GM19099 (cell line): ENCODE data around the gene DEF6.

Experiments
- POLR2A ChIP-seq: IDR thresholded peaks from 3 replicates; pipeline ENCODE4 v1.6.1; 2011; ENCODE audit warnings: low read depth; ENCODE audit not compliant: insufficient read length; ENCODE audit errors: extremely low read depth

The DEF6 gene

DNA sequence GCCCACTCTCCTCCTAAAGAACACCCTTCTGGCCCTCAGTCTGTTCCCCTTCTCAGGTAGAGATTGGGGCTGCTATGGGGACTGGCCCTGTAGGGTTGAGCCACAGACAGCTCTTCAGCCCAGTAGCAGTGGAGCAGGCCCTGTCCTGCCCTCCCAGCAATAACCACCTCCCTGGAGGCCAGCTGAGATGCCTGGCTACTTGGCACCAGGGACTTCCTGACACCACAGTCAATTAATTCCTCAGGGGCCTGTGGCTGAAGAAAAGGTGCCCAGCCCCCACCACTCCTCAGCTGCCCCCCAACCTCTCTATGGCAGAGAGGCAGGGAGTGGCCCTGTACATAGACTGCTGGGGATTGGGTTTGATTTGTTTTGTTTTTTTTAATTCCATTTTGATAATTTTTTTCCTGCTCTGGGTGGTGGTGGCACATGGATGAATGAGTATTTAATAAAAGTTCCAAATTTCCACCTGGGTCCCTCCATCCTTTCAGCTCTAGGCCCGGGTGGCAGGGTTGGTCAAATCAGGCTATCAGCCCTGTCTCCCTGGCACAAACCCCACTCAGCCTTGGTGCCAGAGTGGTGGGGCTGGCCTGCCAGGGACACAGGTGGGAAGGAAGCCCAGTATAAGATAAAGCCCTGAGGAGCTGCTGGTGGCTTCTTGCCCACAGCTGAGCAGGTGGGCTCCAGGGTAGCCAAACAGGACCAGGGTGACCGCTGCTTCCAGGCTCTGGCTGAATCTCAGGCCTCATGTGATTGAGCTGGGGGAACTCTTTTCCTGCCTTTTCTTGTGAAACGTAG is 1.9 kb upstream of the DEF6 start:
- TF ChIP-seq POLR2A = no peak

GRCh38 chr6:35296931-35297600 is 552 bp upstream of the DEF6 start:
- TF ChIP-seq POLR2A = no peak

DNA sequence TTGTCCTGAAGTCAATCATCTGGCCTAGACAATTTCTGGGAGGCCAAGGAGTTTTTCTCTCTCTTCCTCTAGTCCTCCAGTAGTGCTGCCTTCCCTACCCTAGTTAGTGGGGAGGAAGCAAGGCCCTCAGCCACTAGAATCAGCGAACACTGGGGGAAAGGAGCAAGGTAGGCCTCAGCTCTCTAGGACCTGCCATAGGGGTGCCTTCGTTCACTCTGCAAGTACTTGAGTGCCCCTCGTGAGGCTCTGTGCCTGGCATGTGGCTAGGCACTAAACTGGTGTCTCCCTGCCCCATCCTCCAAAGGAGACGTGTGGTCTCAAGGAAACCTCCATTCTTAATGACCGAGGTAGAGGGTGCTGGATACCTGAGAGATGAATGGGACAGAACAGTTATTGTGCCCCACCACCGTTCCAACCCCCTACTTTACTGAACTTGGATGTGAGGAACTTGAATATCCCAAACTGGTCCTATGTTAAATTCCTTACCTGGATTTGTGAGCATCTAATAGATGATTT is 1.1 kb downstream of the DEF6 start:
- TF ChIP-seq POLR2A = no peak

DNA sequence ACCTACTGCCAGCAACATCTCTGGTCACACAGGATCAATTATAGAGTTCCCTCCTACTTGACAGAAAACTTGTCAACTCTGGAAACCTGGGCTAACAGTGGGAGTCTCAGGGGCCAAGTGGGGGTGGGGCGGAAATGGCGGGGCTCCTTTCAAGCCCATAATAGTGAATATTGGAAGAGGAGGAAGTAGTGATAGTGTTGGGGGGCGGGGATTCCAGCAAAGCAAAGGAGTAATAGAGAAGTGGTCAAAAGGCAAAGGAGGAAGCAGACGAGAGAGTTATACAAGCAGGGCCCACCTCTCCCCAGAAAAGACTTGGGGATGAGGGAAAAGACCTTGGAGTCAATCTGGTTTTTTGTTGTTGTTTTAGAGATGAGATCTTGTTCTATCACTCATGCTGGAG is 2.1 kb downstream of the DEF6 start:
- no peak for TF ChIP-seq POLR2A

- no peak for TF ChIP-seq POLR2A
These were observed 3.2 kb downstream of the DEF6 start for GRCh38 chr6:35300848-35301247.

DNA sequence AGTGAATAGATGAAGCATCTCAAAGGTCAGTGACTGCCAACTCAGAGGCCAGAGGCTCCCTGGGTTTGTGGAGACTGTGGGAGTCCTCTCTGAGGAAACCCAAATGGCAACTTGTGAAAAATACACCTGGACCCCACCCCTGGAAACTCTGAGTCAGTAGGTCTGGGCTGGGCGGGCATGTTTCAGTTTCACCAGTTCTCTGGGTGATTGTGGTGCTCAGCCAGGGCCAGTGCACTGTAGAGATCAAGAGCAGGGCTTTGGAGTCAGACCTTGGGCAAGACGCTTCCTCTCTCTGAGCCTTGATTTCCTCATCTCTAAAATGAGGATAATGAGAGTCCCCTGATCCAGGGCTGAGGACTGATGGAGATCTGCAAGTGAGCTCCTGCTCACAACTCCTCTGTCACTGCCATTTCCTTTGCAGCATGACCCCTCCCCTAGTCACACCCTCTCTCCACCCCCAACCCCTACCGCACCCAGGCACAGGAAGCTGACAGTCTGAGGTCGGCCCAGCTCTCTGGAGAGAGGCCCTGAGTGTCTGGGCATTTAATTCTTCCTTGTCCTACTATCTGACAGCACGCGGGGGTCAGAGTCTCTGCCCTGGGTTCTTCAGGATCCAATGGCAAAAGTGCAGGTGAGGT is 5.1 kb downstream of the DEF6 start:
- TF ChIP-seq POLR2A = peak; percentile 73

DNA sequence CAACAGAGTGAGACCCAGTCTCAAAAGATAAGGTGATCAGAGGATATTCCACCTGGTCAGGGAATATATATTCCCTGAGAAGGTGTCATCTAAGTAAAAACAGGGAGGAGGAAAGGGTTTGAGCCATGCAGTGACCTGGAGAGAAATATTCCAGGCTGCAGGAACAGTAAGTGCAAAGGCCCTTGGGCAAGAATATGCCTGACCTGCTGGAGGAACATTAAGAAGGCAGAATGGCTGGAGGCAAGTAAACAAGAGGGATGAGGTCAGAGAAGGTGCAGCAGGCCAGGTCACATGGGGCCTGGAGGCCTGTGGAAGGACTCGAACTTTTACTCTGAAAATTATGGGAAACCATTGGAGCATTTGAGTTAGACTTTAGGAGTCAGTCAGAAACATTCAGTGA is 6.7 kb downstream of the DEF6 start:
- no peak for TF ChIP-seq POLR2A

DNA sequence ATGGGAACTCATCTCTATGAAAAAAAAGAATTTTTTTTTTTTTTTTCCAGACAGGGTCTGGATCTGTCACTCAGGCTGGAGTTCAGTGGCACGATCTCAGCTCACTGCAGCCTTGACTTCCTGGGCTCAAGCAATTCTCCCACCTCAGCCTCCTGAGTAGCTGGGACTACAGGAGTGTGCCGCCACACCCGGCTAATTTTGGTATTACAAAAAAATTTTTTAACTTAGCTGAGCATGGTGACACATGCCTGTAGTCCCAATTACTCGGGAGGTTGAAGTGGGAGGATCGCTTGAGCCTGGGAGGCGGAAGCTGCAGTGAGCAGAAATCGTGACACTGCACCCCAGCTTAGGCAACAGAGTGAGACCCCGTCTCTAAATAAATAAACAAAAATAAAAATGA is 7.5 kb downstream of the DEF6 start:
- TF ChIP-seq POLR2A = no peak

GRCh38 chr6:35309611-35310264 is 12.1 kb downstream of the DEF6 start:
- TF ChIP-seq POLR2A = no peak

DNA sequence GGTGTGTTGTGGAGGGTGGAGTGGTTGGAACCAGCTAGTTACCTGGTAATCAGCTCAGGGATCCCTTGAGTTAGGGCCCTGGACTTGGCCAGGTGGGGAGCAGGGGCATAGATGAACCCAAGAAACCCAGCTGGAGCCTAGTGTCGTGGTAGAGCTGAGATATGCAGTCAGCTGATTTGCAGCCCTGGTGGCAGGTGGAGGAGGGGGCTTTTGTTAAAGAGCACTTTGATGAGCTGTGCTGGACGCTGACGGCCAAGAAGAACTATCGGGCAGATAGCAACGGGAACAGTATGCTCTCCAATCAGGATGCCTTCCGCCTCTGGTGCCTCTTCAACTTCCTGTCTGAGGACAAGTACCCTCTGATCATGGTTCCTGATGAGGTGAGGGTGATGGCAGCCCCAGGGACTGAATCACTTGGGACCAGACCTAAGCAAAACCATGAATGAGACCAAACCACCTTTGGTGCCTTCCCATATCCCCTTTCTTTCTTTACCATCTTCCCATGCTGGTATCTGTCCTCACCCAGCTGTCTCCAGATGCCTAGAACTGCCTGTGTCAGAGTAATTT is 12.7 kb downstream of the DEF6 start:
- TF ChIP-seq POLR2A = no peak

DNA sequence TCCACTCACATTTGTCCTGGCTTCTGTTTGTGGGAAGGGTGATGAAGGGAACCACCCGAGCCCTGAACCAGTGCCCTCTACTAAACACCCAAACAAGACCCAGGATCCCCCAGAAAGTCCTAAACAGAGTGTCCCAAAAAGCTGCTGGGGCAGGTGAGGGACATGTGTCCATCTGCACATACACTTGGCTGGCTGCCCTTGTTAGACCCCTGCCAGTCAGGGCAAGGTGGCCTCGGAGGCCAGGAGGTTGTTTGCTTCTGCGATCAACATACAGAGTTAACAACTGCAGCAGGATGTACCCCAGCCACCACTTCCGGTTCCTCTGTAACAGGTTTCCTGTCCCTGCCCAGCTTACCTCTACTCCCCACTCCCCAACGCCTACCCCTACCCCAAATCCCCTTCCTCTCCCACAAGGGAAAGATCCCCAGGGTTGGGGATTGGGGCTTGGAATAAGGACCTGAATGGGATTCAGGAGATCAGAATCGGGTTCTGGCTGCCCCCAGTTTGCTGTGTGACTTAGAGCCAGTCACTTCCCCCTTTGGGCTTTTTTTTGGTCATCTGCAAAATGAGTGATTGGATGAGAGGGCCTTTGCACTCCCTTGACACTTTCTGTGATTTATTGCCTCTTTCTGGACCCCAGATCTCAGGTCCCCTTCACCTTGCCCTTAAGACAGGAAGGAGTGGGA is 13.9 kb downstream of the DEF6 start:
- no peak for TF ChIP-seq POLR2A

DNA sequence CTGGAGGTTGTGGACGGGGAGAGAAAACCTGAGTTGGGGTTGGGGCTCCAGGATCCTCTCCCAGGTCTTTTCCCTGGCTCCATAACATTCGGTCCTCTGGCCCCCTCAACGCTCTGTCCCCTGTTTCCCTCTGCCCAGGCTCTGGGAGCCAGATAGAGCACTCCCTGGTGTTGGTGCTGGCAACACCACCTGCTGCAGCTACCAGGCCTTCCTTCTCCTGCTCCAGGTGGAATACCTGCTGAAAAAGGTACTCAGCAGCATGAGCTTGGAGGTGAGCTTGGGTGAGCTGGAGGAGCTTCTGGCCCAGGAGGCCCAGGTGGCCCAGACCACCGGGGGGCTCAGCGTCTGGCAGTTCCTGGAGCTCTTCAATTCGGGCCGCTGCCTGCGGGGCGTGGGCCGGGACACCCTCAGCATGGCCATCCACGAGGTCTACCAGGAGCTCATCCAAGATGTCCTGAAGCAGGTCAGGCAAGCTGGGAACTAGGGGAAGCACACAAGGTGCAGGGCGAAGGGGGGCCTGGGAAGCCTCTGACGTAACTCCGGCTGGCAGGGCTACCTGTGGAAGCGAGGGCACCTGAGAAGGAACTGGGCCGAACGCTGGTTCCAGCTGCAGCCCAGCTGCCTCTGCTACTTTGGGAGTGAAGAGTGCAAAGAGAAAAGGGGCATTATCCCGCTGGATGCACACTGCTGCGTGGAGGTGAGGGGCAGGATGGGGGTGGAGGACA is 14.6 kb downstream of the DEF6 start:
- TF ChIP-seq POLR2A = no peak

- TF ChIP-seq POLR2A = no peak
These were observed 15.2 kb downstream of the DEF6 start for GRCh38 chr6:35312807-35313206.
